Measurements from ENCODE around the gene MRPS30.

- no peak for TF ChIP-seq CTCF (IDR thresholded peaks at IDR 0.05)
- no peak for TF ChIP-seq POLR2A (IDR thresholded peaks at IDR 0.05)
These were observed 30.4 kb downstream of the MRPS30 start for GRCh38 chr5:44839018-44839681.

All from ovary (tissue), 3 donors.